ENCODE results near the gene ADRB2. TPM values are rescaled to one million over a fixed set of nuclear protein-coding genes. Genes with fewer than 3 reads are reported as not detected.

The ADRB2 gene
- total RNA-seq, 2 donors from 2014 or later = 3.8 to 4.4 TPM

Other genes starting within 250 kb of the ADRB2 start
- gene HTR4, start 172.1 kb upstream of the ADRB2 start, total RNA-seq = not detected
- not detected for gene SH3TC2, start 236.5 kb downstream of the ADRB2 start, total RNA-seq

Measured in natural killer cell treated with Interleukin-12 subunit alpha and Interleukin-12 subunit beta and Interleukin-15 and Interleukin-18, amount 100 ng/mL, for 72 hours (primary cell).